Pulmonary artery endothelial cell (primary cell): ENCODE results near the gene TTC16. TPM values are rescaled to one million over a fixed set of nuclear protein-coding genes. Genes with fewer than 3 reads are reported as not detected.

Experiments
- DNase-seq: peaks from one replicate; pipeline ENCODE4 v3.0.0-alpha.2; 2011; ENCODE audit warnings: low read depth, low spot score
- total RNA-seq: library from RNA; depleted of rRNA; stranded (reverse); fragments of >200 nt; gene quantifications from 2 replicates; pipeline ENCODE4 v1.2.3, GENCODE V29; 2014

TTC16 gene
- total RNA-seq, 1 donor from 2014 or later: not detected

- no peak for DNase-seq
Measured at GRCh38 chr9:127717766-127718165, 1.9 kb downstream of the TTC16 start.

- DNase-seq: no peak
Measured at GRCh38 chr9:127720031-127720864, 4.4 kb downstream of the TTC16 start.

GRCh38 chr9:127720865-127721227 is 5.0 kb downstream of the TTC16 start:
- no peak for DNase-seq

GRCh38 chr9:127721391-127721821 is 5.5 kb downstream of the TTC16 start:
- DNase-seq: no peak

GRCh38 chr9:127722055-127722745 is 6.3 kb downstream of the TTC16 start:
- no peak for DNase-seq

- DNase-seq: no peak
Measured at GRCh38 chr9:127723013-127723412, 7.1 kb downstream of the TTC16 start.

GRCh38 chr9:127723444-127723843 is 7.6 kb downstream of the TTC16 start:
- DNase-seq: no peak

GRCh38 chr9:127724012-127724411 is 8.1 kb downstream of the TTC16 start:
- no peak for DNase-seq

- no peak for DNase-seq
Measured at GRCh38 chr9:127726871-127727270, 11.0 kb downstream of the TTC16 start.

- DNase-seq: no peak
Measured at GRCh38 chr9:127728808-127729207, 12.9 kb downstream of the TTC16 start.

- DNase-seq: no peak
Measured at GRCh38 chr9:127729522-127730256, 13.8 kb downstream of the TTC16 start.

GRCh38 chr9:127730262-127730661 is 14.4 kb downstream of the TTC16 start:
- no peak for DNase-seq

GRCh38 chr9:127730799-127731410 is 15.0 kb downstream of the TTC16 start:
- DNase-seq: no peak

- no peak for DNase-seq
Measured at GRCh38 chr9:127731938-127732337, 16.1 kb downstream of the TTC16 start.

- DNase-seq: no peak
Measured at GRCh38 chr9:127732444-127732843, 16.6 kb downstream of the TTC16 start.

GRCh38 chr9:127733614-127734013 is 17.7 kb downstream of the TTC16 start:
- DNase-seq: no peak

- no peak for DNase-seq
Measured at GRCh38 chr9:127734247-127734746, 18.4 kb downstream of the TTC16 start.

- peak; percentile 92 for DNase-seq
Measured at GRCh38 chr9:127734747-127735529, 19.1 kb downstream of the TTC16 start, which contains the start of gene TOR2A. Gene TOR2A (minus strand): TSS chr9:127735294. CDS start chr9:127735270, 24 bp downstream.

- DNase-seq: no peak
Measured at GRCh38 chr9:127735530-127736185, 19.8 kb downstream of the TTC16 start.

- DNase-seq: no peak
Measured at GRCh38 chr9:127738666-127739065, 22.8 kb downstream of the TTC16 start.
